Left lung (tissue), 10 donors: ENCODE data around the gene ALK. TPM values are rescaled to one million over a fixed set of nuclear protein-coding genes. Genes with fewer than 3 reads are reported as not detected.

Experiments used
- ATAC-seq: fragments of 200-7000 bp; cut with Tn5 transposase; one replicate; pipeline ENCODE4 v1.9.1; 2020; ENCODE audit warnings: moderate library complexity
- DNase-seq, 4 donors: peaks; one replicate each; pipeline ENCODE4 v3.0.0-alpha.2; 2013 to 2020
- H3K27ac ChIP-seq, 2 donors: fragments of 200-600 bp; sonication (generic) in 1 of 2; one replicate each; pipeline versions ENCODE4 v1.5.0 to v1.8.0; 2020 to 2021
- H3K27me3 ChIP-seq, 2 donors: fragments of 200-600 bp; sonication (generic) in 1 of 2; one replicate each; pipeline versions ENCODE4 v1.5.0 to v1.8.0; 2020 to 2021
- H3K36me3 ChIP-seq, 2 donors: fragments of 200-600 bp; sonication (generic) in 1 of 2; one replicate each; pipeline versions ENCODE4 v1.5.0 to v1.8.0; 2020 to 2021
- H3K4me1 ChIP-seq, 2 donors: fragments of 200-600 bp; one replicate each; pipeline ENCODE4 v1.8.0; 2021
- H3K4me3 ChIP-seq, 2 donors: fragments of 200-600 bp; sonication (generic) in 1 of 2; one replicate each; pipeline versions ENCODE4 v1.5.0 to v1.8.0; 2020 to 2021; ENCODE audit warnings: mild to moderate bottlenecking in 1 of 2
- H3K9me3 ChIP-seq, 2 donors: fragments of 200-600 bp; sonication (generic) in 1 of 2; one replicate each; pipeline versions ENCODE4 v1.5.0 to v1.8.0; 2020 to 2021
- intact Hi-C, 2 donors: fragments of 100-400 bp; cut with DNase I; formaldehyde crosslinking; loops; one replicate each; pipeline versions ENCODE4 v1.11.2 to v1.14.2; 2022
- polyA plus RNA-seq, 6 donors: library from polyadenylated mRNA; unstranded; fragments of 120-200 nt; gene quantifications; one replicate each; pipeline ENCODE4 v1.2.1, GENCODE V29; 2013; ENCODE audit not compliant: insufficient read length in 6 of 6
- total RNA-seq, 2 donors: library from RNA; stranded (reverse); fragmentation: NEBNext Ultra II Directional; extraction: Animal tissue kit (Norgen Biotek cat#: 25700); gene quantifications; one replicate each; pipeline ENCODE4 v1.2.1, GENCODE V29; 2021
- TF ChIP-seq, protein P1 (sequence below), 2 donors: fragments of 200-600 bp; sonication (generic) in 1 of 2; IDR thresholded peaks; one replicate each; pipeline versions ENCODE4 v1.5.0 to v1.8.0; 2021; ENCODE audit warnings: antibody characterized with exemption in 2 of 2
- donor health status: DM: no; HTN: yes; CAD: no.
- donor health status: DM: no; HTN: no; CAD: no.

The ALK gene
- total and polyA plus RNA-seq, 8 donors: 0.06 to 0.70 (median 0.12) TPM; not detected in 2

DNA sequence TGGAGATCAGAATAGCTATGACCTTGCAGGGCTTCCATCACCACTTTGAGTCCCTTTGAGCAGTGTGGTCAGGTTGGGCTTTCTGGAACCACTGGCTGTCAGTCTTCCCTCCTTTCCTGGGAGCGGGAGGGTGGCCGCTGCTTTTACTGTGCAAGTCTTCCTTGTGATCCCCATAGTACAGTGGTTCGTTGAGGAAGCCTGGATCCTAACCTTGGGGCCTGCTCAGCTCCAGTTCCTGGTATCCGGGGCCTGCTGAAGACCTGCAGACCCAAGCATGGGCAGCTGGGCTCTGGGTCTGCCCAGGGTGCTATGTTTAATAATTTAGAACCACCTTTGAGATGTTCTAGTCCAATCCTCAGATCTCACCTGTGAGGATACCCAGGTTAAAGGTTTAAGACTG is 702.0 kb downstream of the ALK start:
- H3K27me3 ChIP-seq: peaks cover 0 to 3% of the 10 kb centered on the region in 2 donors
- TF ChIP-seq, protein P1, sequence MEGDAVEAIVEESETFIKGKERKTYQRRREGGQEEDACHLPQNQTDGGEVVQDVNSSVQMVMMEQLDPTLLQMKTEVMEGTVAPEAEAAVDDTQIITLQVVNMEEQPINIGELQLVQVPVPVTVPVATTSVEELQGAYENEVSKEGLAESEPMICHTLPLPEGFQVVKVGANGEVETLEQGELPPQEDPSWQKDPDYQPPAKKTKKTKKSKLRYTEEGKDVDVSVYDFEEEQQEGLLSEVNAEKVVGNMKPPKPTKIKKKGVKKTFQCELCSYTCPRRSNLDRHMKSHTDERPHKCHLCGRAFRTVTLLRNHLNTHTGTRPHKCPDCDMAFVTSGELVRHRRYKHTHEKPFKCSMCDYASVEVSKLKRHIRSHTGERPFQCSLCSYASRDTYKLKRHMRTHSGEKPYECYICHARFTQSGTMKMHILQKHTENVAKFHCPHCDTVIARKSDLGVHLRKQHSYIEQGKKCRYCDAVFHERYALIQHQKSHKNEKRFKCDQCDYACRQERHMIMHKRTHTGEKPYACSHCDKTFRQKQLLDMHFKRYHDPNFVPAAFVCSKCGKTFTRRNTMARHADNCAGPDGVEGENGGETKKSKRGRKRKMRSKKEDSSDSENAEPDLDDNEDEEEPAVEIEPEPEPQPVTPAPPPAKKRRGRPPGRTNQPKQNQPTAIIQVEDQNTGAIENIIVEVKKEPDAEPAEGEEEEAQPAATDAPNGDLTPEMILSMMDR (IDR thresholded peaks at IDR 0.05): no peak
- H3K4me3 ChIP-seq: no peak overlapping the region
- no peaks in the 10 kb centered on the region for H3K9me3 ChIP-seq
- ATAC-seq (no peak), DNase-seq (no peak)
- H3K36me3 ChIP-seq: no peaks in the 10 kb centered on the region
- intact Hi-C loops: no loop called here
- H3K4me1 ChIP-seq: no peaks in the 10 kb centered on the region
- H3K27ac ChIP-seq: no peak overlapping the region

DNA sequence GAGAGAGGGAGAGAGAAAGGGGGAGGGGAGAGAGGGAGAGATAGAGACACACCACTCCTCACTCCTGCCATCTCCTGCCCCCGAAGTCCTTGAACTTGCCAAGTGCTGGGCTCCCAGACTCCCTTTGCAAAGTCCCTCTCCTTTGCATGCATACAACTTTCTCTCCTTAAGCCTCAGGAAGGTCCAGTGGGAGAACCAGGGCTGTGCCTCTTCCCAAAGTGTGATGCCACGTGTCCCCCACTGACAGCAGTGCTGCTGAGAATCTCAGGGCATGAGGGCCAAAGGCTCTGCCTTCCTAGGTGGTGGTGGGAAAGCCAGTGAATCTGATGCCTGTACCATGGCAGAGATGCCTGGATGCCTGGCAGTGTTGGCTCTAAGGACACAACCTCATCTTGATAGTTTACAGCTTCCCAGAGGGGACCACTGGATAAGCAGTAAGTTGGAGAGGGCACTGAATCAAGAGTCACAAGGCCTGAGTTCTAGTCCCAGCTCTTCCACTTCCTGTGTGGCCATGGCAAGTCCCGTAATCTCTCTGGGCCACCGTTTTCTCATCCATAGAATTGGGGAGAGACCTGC is 702.7 kb downstream of the ALK start:
- H3K27ac ChIP-seq: no peak overlapping the region
- intact Hi-C loops: no loop called here
- H3K27me3 ChIP-seq: no peaks in the 10 kb centered on the region
- no peaks in the 10 kb centered on the region for H3K36me3 ChIP-seq
- no peak overlapping the region for H3K4me3 ChIP-seq
- DNase-seq (no peak), ATAC-seq (no peak)
- H3K4me1 ChIP-seq: no peaks in the 10 kb centered on the region
- H3K9me3 ChIP-seq: no peaks in the 10 kb centered on the region
- TF ChIP-seq, protein P1 (IDR thresholded peaks at IDR 0.05): no peak

DNA sequence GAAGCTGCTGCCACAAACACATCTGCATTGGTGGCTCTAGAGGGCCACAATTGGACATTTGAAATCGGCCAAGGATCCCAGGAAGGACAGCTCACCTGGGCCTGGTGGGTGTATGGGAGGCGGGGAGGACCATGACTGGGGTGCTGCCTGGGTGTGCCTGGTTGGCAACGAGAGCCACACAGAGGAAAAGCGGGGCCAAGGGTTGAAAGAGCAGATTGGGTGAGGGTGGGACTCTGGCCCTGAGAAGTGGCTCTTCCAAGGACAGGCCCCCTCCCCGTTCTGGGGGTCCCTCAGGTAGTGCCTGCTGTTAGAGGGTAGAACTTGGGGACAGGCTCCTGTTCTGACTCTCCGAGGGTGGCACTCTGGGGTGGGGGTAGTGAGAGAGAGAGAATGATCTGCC is 703.3 kb downstream of the ALK start:
- Histone ChIP-seq H3K4me1 (no peaks in the 10 kb centered on the region), H3K36me3 (no peaks in the 10 kb centered on the region), H3K9me3 (no peaks in the 10 kb centered on the region), H3K27ac (no peak overlapping the region), H3K4me3 (no peak overlapping the region), H3K27me3 (no peaks in the 10 kb centered on the region)
- DNase-seq (no peak), ATAC-seq (no peak)
- TF ChIP-seq, protein P1 (IDR thresholded peaks at IDR 0.05): no peak
- intact Hi-C loops: no loop called here

DNA sequence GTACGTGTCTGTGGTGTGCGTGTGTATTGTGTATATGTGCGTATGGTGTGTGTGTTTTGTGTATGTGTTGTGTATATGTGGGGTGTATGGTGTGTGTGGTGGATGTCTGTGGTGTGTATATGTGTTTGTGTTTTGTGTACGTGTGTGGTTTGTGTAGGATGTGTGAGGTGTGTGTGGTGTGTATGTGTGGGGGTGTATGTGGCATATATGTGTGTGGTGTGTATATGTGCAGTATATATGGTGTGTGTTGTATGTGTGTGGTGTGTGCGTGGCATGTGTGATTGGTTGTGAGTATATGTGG is 704.8 kb downstream of the ALK start:
- H3K36me3 ChIP-seq: no peaks in the 10 kb centered on the region
- no peaks in the 10 kb centered on the region for H3K9me3 ChIP-seq
- H3K4me1 ChIP-seq: no peaks in the 10 kb centered on the region
- ATAC-seq (no peak), DNase-seq (no peak)
- no peak overlapping the region for H3K4me3 ChIP-seq
- no peaks in the 10 kb centered on the region for H3K27me3 ChIP-seq
- intact Hi-C loops: no loop called here
- H3K27ac ChIP-seq: no peak overlapping the region
- TF ChIP-seq, protein P1 (IDR thresholded peaks at IDR 0.05): no peak

DNA sequence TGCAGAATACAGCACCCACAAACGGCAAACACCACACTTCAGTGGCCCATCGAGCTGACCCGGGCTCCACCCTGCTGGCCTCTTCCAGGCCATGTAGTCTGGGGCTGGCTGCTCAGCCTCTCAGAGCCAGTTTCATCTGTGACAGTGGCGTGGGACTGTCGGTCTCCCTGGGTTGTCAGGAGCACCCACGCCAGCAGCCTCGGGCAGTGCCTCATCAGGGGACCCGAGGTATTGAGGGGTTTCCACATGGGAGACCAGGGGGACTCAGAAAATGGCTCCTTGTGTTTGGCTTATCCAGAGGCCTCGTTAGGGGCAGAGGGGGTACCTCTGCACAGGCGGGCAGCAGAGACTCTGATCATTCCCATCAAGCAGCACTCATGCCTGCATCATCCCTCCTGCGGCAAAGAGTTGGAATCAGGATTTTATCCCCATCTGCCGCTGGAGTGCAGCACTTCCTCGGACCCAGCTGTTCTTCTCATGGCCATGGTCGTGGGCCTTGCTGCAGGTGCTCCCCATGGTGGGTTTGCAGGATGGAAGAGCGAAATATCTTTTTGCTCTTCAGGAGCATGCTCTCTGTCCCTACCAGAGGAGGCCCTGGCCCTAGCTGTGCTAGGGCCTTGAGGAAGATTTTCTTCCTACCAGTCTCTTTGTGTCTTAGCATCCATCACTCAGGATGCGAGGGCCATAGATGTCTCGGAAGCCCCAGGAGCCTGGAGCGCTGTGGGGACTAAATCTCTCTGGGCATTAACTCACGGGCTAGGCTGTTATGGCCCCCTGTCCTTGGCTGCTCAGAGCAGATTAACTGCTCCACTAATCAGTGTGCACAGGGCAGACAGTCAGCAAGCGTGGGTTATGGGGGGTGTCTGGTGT is 705.4 kb downstream of the ALK start:
- DNase-seq (no peak), ATAC-seq (no peak)
- Histone ChIP-seq H3K4me1 (no peaks in the 10 kb centered on the region), H3K36me3 (no peaks in the 10 kb centered on the region), H3K27me3 (no peaks in the 10 kb centered on the region), H3K4me3 (no peak overlapping the region), H3K9me3 (no peaks in the 10 kb centered on the region), H3K27ac (no peak overlapping the region)
- TF ChIP-seq, protein P1 (IDR thresholded peaks at IDR 0.05): no peak
- intact Hi-C loops: no loop called here
